Liver (tissue), 3 donors: ENCODE data around the gene ATP2B2.
"Not testable (repeated sequence)": the region's sequence is repeated elsewhere in the genome, so short reads cannot be mapped to it uniquely, and the experiment has no call there.

Experiments used
- ATF3 ChIP-seq: IDR thresholded peaks from 2 replicates; pipeline ENCODE4 v1.6.1; 2016; ENCODE audit warnings: antibody characterized with exemption
- CTCF ChIP-seq: fragments of 150-350 bp; IDR thresholded peaks from 2 replicates; pipeline ENCODE4 v1.5.1; 2017; ENCODE audit warnings: improper control_type of control experiment, low read depth, low read length; ENCODE audit not compliant: missing input control
- GABPA ChIP-seq, 2 donors: IDR thresholded peaks in 1 of 2; conservative IDR thresholded peaks in 1 of 2; 2 replicates each; pipeline ENCODE4 v1.6.1; 2016; ENCODE audit warnings: antibody characterized with exemption in 2 of 2, mild to moderate bottlenecking in 1 of 2, moderate library complexity in 1 of 2
- MAX ChIP-seq: IDR thresholded peaks from 2 replicates; pipeline ENCODE4 v1.6.1; 2016; ENCODE audit warnings: antibody characterized with exemption
- NR2F2 ChIP-seq: IDR thresholded peaks from 2 replicates; pipeline ENCODE4 v1.6.1; 2016; ENCODE audit warnings: antibody characterized with exemption
- RAD21 ChIP-seq, 2 donors: IDR thresholded peaks; 2 replicates each; pipeline ENCODE4 v1.6.1; 2016; ENCODE audit warnings: antibody characterized with exemption in 2 of 2, mild to moderate bottlenecking in 2 of 2
- REST ChIP-seq: IDR thresholded peaks from 2 replicates; pipeline ENCODE4 v1.6.1; 2016; ENCODE audit warnings: antibody characterized with exemption, mild to moderate bottlenecking
- RXRA ChIP-seq, 2 donors: IDR thresholded peaks; 2 replicates each; pipeline ENCODE4 v1.6.1; 2017 to 2018; ENCODE audit warnings: antibody characterized with exemption in 2 of 2, mild to moderate bottlenecking in 1 of 2
- SP1 ChIP-seq: IDR thresholded peaks from 2 replicates; pipeline ENCODE4 v1.6.1; 2018; ENCODE audit warnings: antibody characterized with exemption, mild to moderate bottlenecking
- YY1 ChIP-seq: IDR thresholded peaks from 2 replicates; pipeline ENCODE4 v1.6.1; 2016; ENCODE audit warnings: antibody characterized with exemption, mild to moderate bottlenecking
- donor health status: healthy.
- donor health status: healthy.

GRCh38 chr3:10298064-10298463 is 207.3 kb downstream of the ATP2B2 start:
- TF ChIP-seq CTCF; SP1; RAD21 (IDR thresholded peaks at IDR 0.05); REST; NR2F2; ATF3; MAX; YY1; GABPA (IDR thresholded peaks at IDR 0.05 in 1 of 2, conservative IDR thresholded peaks at IDR 0.05 in 1 of 2); RXRA (IDR thresholded peaks at IDR 0.05): not testable (repeated sequence)
